Activated CD4-positive, CD25-positive, alpha-beta regulatory T cell (primary cell): ENCODE results near the gene TACC3.
A peak's percentile ranks its signal among the peaks of the same experiment; 100 is the strongest.

ENCODE experiments used
- DNase-seq, 4 experiments: peaks; one replicate each; lab custom pipeline; 2025; lab: John Stamatoyannopoulos, UW

Gene TACC3

DNA sequence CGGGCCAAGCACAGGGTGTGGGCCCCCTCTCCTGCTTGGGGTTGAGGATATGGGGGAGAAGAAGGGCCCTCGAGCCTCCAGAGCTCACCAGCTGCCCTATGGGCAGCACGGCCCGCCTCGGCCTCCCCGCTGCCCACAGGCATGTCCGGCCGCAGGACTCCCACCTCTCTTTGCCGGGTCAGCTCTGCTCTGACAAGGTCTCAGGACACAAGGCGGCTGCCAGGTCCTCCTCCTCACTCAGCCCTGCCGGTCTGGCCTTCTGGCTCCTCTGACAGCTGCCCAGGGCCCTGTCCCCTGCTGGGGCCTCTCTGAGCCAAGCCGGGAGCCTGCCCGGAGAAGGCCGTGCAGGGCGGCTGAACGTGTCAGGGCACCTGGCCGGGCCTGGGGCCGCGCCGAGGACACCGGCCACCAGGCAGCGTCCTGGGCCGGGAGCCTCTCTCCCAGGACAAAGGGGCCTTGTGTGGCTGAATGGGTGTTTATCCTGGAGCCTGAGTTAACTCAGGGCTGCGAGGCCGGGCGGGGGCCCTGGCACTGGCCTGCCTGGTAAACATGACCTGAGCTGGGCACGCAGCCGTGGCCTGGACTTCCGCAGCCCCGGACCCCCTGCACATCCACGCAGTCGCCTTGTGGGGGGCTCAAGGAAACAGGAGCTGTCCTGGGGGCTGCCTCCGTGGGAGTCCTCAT, 25.7 kb downstream of the TACC3 start:
- no peak for DNase-seq

DNA sequence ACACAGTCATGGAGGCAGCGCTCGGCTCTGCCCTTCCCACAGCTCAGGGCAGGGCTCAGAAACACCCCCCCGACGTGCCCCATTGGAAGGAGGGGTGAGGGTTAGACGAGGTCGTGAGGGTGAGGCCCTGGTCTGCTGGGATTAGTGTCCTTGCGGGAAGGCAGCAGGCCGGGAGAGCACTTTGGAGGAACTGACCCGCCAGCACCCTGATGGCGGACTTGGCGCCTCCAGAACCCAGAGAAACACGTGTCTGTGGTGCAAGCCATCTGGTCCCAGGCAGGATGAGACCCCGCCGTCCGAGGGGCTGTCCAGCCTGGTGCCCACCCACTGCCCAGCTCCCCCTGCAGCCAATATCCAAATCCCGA, 26.3 kb downstream of the TACC3 start:
- DNase-seq, result no peak

DNA sequence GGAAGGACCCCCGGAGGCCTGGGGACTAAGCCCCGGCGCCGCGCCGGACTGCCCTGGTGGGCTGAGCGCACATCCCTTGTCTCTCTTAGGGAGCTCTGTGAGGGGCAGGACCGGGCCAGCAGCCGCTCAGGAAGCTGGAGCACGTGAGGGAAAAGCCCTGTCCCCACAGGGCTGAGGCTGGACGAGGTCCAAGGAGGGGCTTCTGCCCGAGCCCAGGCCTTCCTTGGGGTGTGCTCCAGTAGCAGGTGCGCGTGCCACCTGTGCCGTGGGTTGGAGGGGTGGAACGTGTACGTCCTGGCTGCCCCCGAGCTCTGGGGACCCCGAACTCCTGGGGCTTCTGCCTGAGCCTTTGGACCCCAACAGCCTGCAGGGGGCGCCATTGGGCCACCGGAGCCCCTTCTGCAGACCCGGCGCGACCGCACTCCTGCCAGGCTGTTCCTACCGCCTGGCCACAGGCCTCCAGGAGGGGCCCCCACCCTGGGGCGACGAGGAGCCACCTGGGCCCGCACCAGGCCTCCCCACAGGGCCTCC, 27.2 kb downstream of the TACC3 start:
- DNase-seq, result peak; percentile 56 to 74 (median 68)

DNA sequence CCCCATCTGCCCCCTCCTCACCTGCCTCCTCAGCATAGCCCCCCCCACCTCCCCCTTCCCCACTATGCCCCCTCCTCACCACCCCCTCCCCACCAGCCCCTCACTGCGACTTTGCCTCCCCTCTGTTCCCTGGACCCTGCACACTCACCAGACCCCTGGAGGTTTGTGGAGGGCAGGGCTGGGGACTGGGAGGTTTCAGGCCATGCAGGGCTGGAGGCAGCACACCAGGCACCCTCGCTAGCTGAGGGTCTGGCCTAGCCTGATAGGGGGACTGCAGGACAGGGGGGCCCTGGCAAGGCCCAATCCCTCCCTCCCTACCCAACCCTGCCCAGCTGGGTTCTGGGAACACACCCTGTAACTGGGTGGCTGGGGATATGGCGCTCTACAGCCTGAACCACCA, 28.0 kb downstream of the TACC3 start:
- no peak for DNase-seq

DNA sequence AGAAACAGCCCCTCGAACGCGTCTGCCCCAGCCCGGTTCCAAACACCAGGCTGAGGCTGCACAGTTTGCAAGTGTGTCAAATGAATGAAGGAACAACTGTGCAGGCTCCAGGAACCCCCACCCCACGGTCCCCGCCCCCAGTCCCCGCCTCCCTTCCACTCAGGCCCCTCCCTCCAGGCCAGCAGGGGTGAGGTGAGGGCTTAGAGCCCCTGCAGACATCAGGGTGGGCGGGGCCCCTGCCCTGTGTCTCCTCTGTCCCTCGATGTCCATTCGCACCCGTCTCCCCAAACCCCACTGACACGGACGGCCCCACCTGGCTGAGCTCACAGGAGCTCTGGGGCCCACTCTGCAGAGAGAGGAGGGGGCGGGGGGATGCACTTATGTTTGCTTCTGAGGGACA, 28.5 kb downstream of the TACC3 start:
- DNase-seq, result no peak

DNA sequence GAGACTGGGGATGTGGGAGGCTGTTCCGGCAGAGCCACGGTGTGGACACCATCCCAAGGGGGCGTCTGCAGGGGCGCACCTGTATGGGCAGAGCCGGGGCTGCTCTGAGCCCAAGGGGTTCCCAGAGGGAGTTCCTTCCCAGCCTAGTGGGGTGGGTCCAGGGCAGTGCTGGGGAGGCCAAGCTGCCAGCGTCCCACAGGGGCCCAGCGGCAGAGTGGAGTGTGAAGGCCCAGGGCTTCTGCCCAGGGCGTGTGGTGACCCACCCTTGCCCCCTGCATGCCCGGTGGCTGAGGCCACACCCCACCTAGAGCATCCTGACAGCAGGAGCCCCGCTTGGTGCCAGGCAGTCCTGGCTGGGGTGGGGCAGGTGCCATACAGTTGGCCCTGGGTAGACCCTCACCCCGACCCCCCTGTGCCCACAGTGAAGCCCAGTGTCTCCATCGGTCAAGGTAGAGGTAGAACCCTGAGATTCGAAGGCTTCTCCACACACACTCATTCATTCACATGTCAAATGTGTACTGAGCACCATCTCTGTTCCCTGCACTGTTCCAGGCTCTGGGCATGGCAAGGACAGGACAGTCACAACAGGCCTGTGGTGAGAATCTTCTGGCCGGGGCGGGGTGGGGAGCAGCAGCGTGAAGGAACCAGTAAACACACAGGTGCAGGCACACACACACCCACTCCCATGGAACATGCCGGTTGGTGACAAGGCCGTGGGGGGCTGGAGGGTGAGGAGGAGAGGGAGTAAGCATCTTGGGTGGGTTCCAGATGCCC, 29.2 kb downstream of the TACC3 start:
- no peak for DNase-seq

DNA sequence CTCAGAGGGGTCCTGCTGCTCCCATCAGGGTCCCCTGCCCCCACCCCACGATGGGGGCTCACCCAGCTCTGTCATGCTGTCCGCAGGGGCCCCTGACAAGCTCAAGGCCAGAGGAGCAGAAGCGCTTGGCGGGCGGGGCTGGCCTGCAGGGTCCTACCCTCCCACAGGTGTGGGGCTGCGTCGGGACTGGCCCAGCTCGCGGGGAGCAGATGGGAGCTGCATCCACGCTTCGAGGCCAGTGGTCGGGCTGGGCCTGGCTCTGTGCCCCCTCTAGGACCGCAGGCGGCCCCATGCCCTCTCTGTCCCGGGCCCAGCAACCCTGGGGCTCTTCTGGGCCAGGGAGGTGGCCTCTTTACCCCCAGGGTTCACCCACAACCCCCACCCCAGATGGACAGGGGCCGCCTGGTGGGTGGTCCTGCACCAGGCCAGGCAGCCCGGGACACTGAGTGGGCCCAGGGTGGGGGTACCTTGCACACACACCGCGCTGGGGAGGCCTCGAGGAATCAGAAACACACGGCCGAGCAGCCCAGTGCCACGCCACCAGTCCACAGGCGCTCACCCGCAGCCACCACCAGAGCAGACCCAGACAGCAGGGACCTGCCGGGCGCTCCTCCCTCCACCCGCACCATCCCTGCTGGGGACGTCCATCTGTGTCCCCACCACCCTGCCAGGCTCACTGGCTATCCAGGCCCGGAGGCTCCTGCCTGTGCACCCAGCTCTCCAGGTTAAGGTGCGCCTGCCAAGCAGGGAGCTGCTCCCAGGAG, 30.0 kb downstream of the TACC3 start:
- no peak for DNase-seq

DNA sequence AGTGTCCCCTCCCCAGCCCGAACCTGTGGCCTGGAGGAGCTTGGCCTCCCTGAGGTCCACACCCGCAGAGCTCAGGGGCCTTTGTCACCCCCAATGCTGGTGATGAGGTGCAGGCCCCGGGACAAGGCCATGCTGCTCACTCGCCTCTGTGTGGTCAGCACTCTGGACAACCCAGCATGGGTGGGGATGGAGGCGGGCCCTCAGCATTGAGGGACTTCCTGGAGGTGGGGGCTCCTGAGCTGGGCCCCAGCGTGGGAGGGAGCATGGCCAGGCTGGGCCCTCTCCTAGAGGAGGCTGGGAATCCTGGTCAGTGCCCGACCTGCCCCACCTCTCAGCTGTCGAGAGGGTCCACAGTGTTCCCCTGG, 30.6 kb downstream of the TACC3 start:
- no peak for DNase-seq

DNA sequence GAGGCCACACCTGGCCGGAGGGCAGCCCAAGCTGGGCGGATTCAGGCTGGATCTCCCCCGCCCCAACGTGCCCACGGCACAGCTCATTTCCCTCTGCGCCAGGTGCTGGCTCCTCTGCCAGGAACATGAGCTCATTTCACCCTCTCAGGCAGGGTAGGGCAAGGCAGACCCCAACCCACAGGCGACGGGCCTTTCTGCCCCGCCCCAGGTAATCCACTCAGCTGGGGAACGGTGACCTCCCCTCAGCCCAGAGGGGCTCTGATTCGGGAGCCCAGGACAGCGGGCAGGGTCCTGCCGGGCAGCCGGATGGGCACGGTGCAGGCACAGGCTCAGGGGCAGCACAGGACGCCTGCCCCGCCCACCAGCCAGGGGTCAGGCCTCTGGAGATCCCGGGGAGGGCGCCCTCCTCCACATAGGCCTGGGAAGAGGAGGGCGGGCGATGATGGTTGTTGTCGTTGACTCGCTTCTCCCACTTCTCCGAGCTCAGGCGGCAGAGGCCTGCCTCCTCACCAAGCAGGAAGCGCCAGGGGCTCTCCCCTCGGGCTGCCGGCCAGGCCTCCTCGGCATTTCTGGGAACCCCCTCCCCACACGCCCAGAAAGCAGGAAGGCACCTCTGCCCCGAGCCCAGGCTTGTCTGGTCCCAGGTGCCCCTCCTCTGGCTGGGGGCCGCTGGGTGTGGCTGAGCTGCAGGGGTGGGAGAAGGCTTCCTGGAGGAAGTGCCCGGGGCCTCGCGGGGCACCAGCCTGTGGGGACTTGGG, 31.1 kb downstream of the TACC3 start:
- DNase-seq, result no peak

DNA sequence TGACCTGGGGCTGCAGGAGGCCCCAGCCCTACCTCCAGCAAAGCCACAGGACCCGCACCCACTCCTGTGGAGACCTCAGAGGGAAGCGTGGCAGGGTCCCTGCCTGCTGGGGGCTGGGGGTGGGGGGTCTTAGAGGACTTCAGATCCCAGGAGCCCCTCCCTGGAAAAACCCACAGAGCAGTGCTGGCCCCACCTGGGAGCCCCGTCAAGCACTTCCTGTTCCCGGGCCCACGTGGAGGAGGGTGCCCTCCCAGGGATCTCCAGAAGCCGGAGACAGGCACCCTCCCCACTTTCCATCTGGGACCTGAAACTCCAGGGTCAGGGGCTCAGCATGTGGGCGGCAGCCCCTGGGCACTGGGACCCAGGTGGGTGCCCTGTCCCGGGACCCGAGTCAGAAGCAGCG, 32.0 kb downstream of the TACC3 start:
- no peak for DNase-seq

DNA sequence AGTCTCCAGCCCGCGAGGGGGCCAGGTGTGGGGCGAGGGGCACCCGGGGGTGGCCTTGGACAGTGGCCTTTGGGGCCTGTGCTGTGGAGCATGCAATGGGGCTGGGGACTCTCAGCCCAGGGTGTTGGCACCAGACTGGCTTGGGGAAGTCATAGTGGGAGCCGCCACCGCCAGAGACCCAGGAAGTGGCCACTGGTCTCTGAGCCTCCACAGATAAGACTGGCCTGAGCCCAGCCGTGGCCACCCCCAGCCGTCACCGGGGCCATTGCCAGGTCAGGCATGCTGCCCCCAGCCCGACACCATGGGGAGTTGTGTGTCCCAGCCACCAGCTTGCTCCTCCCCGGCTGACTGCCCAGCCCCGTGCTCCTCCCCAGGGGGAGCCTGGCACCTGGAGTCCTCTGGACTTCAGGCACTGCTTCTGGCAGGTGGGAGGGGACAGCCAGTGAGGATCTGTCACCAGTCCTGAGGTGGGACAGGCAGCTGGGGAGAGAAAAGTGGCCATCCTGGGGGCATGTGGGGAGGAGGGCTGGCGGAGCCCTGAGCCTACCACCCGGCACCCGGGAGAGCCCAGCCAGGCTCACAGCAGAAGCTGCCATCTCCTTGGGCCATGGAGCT, 32.5 kb downstream of the TACC3 start:
- no peak for DNase-seq

DNA sequence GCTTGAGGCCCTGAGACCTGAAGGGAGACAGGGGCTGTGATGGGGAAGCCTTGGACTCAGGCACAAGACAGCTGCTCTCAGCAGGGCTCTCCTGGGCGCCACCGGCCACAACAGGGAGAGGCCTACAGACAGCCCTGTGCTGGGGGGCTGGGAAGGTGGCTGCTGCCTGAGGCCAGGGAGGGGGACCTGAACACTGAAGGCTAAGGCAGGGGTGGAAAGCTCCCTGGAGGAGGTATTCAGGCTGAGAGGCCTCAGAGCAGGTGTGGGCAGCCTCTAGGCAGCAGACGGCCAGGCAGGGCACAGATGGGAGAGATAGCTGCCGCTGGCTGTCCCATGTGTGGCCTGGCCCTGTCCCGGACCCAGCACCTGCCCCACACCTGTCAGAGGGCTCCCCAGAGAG, 33.0 kb downstream of the TACC3 start:
- no peak for DNase-seq

DNA sequence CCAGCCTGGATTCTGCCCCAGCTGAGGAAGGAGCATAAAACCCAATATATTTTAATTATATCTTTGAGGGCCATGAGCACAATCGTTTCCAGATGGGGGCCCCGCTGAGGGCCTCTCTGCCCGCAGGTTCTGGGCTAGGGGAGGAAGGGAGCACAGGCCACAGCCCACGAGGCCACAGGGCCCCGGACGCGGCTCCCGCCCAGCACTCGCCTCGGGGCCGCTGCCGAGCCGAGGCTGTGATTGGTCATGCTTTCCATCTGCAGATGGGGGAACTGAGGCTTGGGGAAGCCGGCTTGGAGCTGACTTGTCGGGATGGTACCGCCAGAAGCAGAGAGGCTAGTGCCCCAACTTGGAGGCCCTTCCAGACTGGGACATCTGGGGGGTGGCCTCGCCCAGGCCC, 34.0 kb downstream of the TACC3 start:
- no peak for DNase-seq

DNA sequence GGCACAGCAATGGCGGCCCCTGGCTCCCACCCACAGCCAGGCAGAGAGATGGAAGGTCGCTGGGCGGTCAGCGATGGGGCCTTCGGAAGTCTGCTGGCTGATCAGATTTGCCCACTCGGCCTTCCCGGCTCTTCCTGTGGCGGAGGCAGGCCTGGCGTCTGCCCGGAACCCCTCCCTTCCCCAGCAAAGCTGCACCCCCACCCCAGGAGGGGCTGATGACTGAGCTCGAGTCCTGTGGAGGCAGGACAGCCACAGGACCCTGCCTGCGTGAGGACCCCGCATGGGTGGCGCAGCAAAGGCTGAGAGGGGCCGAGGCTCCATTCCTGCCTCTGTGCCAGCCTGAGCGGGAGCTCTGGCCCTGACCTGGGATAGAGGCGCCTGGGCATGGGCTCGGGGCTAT, 34.8 kb downstream of the TACC3 start:
- DNase-seq, result no peak

DNA sequence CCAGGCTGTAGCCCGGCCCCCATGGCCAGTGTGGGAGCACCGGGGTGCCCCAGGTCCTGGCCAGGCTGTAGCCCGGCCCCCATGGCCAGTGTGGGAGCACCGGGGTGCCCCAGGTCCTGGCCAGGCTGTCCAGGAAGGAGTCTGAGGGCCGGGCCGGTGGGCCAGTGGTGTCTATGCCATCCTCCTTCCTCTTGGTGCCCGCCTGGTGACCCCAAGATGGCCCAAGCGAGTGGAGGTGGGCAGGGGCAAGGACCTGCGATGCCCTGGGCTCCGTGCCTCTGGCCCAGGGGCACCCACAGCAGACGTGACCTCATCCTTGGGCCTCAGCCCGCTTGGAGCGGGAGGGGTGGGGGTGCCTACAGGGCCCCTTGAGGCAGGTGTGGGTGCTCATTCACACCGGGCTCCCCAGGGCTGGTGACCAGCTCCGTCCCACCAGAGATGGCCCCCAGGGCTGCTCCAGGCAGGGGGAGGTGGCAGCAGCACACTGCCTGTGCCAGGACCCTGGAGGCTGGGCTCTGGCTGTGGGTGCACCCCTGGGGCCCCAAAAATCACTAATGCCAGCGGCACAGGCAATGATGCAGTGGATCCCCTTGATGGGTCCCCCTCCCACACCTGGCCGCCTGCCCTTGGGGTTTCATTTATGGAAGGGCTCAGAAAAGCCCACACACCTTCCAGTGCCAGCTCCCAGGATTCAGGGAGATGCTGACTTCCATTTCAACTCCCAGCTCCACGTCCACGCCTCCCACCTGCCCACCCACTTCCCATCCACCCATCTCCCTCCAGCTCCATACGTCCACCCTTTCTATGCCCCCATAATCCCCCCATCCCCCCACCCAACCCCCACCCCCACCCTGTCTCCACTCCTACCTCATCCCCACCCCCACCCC, 35.8 kb downstream of the TACC3 start:
- DNase-seq, result no peak

DNA sequence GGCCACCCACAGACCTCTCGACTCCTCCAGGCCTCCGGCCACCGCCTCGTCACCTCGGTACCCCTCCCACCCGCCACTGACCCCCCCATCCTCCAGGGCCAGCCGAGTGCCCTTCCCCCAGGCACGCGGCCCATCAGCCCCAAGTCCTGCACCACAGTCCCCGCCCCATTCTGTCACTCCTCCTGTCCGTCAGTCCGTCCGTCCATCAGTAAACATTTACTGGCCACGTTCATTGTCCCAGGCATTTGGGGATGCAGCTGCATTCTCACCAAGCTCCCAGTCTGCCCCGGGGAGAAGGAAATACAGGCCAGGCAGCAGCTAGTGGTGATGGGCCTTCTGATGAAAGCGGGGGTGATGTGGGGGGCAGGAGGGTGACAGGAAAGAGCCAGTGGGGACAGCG, 36.5 kb downstream of the TACC3 start:
- no peak for DNase-seq

DNA sequence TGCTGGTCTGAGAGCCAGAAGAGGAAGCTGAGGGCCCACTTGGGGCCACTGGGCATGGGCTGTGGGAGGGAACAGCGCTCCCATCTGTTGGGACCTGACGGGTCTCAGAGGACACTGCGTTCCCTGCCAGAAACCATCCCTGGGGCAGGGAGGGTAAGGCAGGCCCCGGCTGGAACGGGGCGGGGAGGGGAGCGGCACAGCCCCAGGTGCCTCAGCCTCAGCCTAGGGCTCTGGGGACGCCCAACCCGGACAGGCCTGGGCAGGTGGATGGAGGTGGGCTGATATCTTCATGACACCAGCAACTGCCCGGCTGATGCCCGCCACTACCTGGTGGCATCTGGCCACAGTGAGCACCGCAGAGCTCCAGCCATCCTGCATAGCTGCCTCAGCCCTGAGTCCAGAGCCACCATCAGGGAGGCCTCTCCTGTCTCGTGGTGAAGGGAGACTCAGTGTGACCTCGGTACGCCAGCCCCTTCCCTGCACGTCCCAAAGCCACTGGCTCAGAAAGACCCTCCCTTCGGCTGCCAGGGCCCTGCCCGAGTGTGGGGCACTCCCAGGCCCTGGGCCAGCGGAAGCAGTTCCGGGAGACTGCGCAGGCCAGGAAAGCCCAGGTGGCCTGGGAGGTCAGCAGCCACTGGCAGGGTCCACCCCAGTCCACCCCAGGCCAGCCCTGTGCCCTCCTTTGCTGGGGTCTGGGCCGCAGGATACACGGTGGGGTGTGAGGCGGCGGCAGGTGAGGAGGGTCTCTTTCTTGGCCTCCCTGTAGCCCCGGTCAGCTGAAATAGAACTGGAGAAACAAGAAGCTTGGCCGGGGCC, 37.2 kb downstream of the TACC3 start:
- DNase-seq, result no peak

DNA sequence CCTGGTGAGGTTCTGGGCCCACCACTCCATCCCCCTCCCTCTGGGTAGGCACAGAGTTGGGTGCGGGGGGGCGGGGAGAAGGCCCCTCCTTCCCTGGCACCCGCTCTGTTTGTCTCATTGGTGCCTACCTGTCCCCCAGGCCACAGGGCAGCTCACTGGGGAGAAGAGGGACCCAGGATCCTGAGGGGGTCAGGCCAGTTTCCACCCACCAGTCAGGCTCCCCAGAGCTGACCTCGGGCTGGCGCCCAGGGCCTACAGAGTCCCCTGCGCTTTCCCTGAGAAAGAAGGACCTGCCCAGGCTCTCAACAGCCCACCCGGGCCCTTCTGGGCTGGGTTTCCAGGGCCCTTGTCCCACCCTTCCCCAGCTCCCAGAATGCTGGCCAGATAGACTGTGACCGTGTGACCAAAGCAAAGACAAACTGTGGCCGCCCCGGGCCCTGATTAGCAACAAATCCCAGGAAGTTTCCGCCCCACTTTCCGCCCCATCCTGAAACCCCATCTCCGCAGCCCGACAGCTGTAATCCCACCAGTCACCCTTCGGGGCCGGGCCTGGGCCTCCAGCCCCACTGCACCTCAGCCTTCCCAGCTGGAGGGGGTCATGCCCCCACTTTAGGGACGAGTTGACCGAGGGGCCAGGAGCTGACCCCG, 38.0 kb downstream of the TACC3 start:
- no peak for DNase-seq

DNA sequence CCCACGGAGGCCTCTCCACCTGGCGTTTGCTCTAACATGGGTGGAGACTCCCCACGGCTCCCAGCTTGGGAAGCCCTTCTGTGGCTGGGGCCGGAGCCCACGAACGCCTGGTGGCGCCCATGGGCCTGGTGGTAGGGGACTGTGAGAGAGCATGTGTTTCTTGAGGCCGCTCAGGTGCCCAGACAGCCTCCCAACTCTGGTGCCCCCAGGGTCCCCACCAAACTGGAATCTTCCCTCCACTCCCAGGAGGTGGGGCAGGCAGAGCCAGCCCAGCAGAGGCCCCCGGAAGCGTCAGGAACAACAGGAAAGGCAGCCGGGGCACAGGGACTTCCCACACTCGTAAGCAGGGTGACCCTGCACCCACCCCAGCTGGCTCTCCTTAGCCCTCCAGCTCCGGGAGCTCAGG, 38.5 kb downstream of the TACC3 start:
- no peak for DNase-seq
